ENCODE measurements around the gene DNMBP. TPM values are rescaled to one million over a fixed set of nuclear protein-coding genes. Genes with fewer than 3 reads are reported as not detected.

Gene DNMBP
- total RNA-seq = 21.1 and 34.7 TPM in 2 replicates

DNA sequence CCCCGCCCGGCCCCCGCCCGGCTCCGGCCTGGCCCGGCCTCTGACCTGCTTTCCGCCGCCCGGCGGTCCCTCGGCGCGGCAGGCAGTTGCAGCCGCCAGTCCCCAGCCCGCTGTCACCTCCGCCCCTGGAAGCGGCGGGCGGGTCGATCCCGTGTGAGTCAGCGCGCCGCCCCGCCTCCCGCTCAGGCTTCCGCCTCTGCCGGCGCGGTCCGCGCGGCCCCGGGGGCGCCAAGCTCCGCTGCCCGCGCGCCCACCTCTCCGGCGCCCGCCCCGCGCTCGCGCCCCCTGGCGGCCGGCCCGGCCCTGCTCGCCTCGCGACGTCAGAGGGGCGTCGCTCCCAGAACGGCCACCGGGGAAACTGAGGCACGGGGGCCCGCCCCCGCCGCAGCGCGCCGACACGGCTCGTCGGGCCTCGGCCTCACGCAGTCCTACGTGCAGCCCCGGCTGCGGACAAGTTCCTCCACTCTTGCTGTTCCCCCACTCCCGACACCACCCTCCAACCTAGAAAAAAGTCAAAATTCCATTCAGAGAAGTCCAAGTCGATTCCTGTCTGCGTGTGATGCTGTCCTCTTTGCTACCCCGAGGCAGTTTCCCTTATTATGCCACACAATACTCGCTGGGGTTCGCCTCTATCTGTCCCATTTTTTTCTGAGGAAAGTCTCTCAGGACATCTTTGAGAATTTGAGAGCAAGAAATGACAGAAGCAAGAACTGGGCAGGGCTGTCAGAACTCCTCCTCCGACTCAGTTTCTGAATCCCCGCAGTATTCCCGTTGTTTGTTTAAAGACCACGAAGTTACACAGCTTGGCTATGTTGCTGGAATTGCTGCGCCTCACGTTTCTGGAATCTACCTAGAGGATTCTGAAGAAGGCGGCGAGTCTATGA is at the start of gene DNMBP:
Gene DNMBP, minus strand, starts transcription at position 155 of the 884 bp plus-strand sequence. CDS start 37,823 bp downstream, outside the sequence.

Other genes starting within 250 kb of the DNMBP start
- 0.19 and 0.28 TPM in 2 replicates for gene ABCC2, start 227.3 kb downstream of the DNMBP start, total RNA-seq
- not detected in 2 replicates for gene CPN1, start 71.9 kb upstream of the DNMBP start, total RNA-seq
- 44.5 and 95.1 TPM in 2 replicates for gene ERLIN1, start 176.1 kb upstream of the DNMBP start, total RNA-seq
- gene CHUK, start 219.6 kb upstream of the DNMBP start, total RNA-seq = 23.4 and 32.6 TPM in 2 replicates